H1 (cell line): ENCODE data around the gene CRADD. TPM values are rescaled to one million over a fixed set of nuclear protein-coding genes. Genes with fewer than 3 reads are reported as not detected.

Experiments
- CTCF ChIA-PET: fragments of 300-600 bp; sonication (Branson Sonifier 250); formaldehyde crosslinking; loops from one replicate; lab custom pipeline; 2021; ENCODE audit not compliant: partially characterized antibody; lab: Charles Lee
- POLR2A ChIA-PET: fragments of 300-600 bp; sonication (Branson Sonifier 250); formaldehyde crosslinking; loops from one replicate; lab custom pipeline; 2021; ENCODE audit warnings: inconsistent platforms; ENCODE audit not compliant: partially characterized antibody; lab: Charles Lee
- DNase-seq, 2 experiments: peaks; one replicate each; pipeline versions ENCODE4 v3.0.0 to v3.0.0-alpha.2; 2010 to 2022; ENCODE audit warnings: low spot score in 2 of 2, low read depth in 1 of 2, mixed read lengths in 1 of 2
- FAIRE-seq: peaks from 2 replicates; lab custom pipeline; 2011; peaks lifted over from hg19 to GRCh38; lab: Jason Lieb, UNC
- H2AFZ ChIP-seq: 2 replicates; pipeline ENCODE4 v1.8.1; 2012; ENCODE audit warnings: low read length, inconsistent platforms
- H2AK5ac ChIP-seq: 2 replicates; pipeline ENCODE4 v1.6.1; 2013; ENCODE audit warnings: low read depth, low read length
- H2BK120ac ChIP-seq: replicated peaks from 2 replicates; pipeline ENCODE3; 2013; ENCODE audit warnings: low read depth, low read length, inconsistent platforms
- H2BK12ac ChIP-seq: 2 replicates; pipeline ENCODE4 v1.6.1; 2013; ENCODE audit warnings: low read depth, low read length
- H2BK15ac ChIP-seq: 2 replicates; pipeline ENCODE4 v1.6.1; 2013; ENCODE audit warnings: low read length
- H2BK20ac ChIP-seq: 2 replicates; pipeline ENCODE4 v1.6.1; 2013; ENCODE audit warnings: low read length
- H2BK5ac ChIP-seq: 2 replicates; pipeline ENCODE4 v1.6.1; 2013; ENCODE audit warnings: low read depth, low read length
- H3K14ac ChIP-seq: 2 replicates; pipeline ENCODE4 v1.6.1; 2013; ENCODE audit warnings: inconsistent platforms; ENCODE audit not compliant: insufficient read length
- H3K18ac ChIP-seq: 2 replicates; pipeline ENCODE4 v1.6.1; 2013; ENCODE audit warnings: low read length; ENCODE audit errors: extremely low read depth
- H3K23ac ChIP-seq: 2 replicates; pipeline ENCODE4 v1.6.1; 2013; ENCODE audit warnings: inconsistent platforms; ENCODE audit not compliant: insufficient read length
- H3K23me2 ChIP-seq: 2 replicates; pipeline ENCODE4 v1.6.1; 2013; ENCODE audit warnings: low read depth, low read length
- H3K27ac ChIP-seq: 2 replicates; pipeline ENCODE4 v1.6.1; 2011; ENCODE audit warnings: low read depth, low read length, inconsistent platforms
- H3K27me3 ChIP-seq, 4 experiments: replicated peaks in 1 of 4; 1 replicate in 1 of 4; 2 replicates in 3 of 4; pipeline versions ENCODE4 v1.6.1 to v1.8.1; 2011 to 2013; ENCODE audit warnings: low read length in 3 of 4, mild to moderate bottlenecking in 3 of 4, inconsistent platforms in 2 of 4, mixed read lengths in 2 of 4, moderate library complexity in 1 of 4; ENCODE audit not compliant: control insufficient read depth in 3 of 4, insufficient read depth in 3 of 4; ENCODE audit errors: extremely low read depth in 1 of 4
- H3K36me3 ChIP-seq, 4 experiments: 2 replicates each; pipeline versions ENCODE4 v1.6.1 to v1.8.1; 2011 to 2013; ENCODE audit warnings: mild to moderate bottlenecking in 4 of 4, low read length in 3 of 4, moderate library complexity in 2 of 4, control low read depth in 1 of 4, inconsistent platforms in 1 of 4; ENCODE audit not compliant: insufficient read depth in 4 of 4, control insufficient read depth in 2 of 4
- H3K4ac ChIP-seq: replicated peaks from 2 replicates; pipeline ENCODE3; 2013; ENCODE audit warnings: low read length, low read depth, mixed read lengths, inconsistent platforms; ENCODE audit not compliant: insufficient read length
- H3K4me1 ChIP-seq, 4 experiments: replicated peaks in 1 of 4; 1 replicate in 1 of 4; 2 replicates in 3 of 4; pipeline versions ENCODE4 v1.6.1 to v1.8.1; 2011 to 2013; ENCODE audit warnings: low read length in 3 of 4, inconsistent platforms in 2 of 4, mixed read lengths in 1 of 4; ENCODE audit not compliant: insufficient read depth in 4 of 4, control insufficient read depth in 3 of 4
- H3K4me2 ChIP-seq, 2 experiments: 2 replicates each; pipeline versions ENCODE4 v1.6.1 to v1.8.1; 2011 to 2013; ENCODE audit warnings: low read depth in 2 of 2, low read length in 2 of 2, control low read depth in 1 of 2, inconsistent platforms in 1 of 2, mild to moderate bottlenecking in 1 of 2; ENCODE audit not compliant: insufficient read depth in 1 of 2
- H3K4me3 ChIP-seq, 4 experiments: fragments of 200-600, 300-600 bp in 1 of 4; sonication (generic), shearing (Covaris generic), sonication (Bioruptor Twin) in 1 of 4; 2 replicates each; pipeline versions ENCODE4 v1.5.1 to v1.8.1; 2011 to 2016; ENCODE audit warnings: low read length in 4 of 4, low read depth in 3 of 4, control low read depth in 2 of 4, inconsistent platforms in 2 of 4, mild to moderate bottlenecking in 2 of 4, mixed read lengths in 1 of 4, moderate library complexity in 1 of 4; ENCODE audit not compliant: insufficient read depth in 2 of 4; ENCODE audit errors: extremely low read depth in 1 of 4
- H3K56ac ChIP-seq: replicated peaks from 2 replicates; pipeline ENCODE3; 2013; ENCODE audit warnings: low read depth, mild to moderate bottlenecking, mixed read lengths, low read length, inconsistent platforms; ENCODE audit not compliant: insufficient read length
- H3K79me1 ChIP-seq: 2 replicates; pipeline ENCODE4 v1.6.1; 2013; ENCODE audit warnings: low read depth, low read length, control low read depth
- H3K79me2 ChIP-seq, 2 experiments: 2 replicates each; pipeline versions ENCODE4 v1.6.1 to v1.8.1; 2012 to 2013; ENCODE audit warnings: low read length in 2 of 2, mild to moderate bottlenecking in 2 of 2, inconsistent platforms in 1 of 2; ENCODE audit not compliant: insufficient read depth in 2 of 2, control insufficient read depth in 1 of 2
- H3K9ac ChIP-seq, 4 experiments: replicated peaks in 1 of 4; 1 replicate in 1 of 4; 2 replicates in 3 of 4; pipeline versions ENCODE4 v1.6.1 to v1.8.1; 2011 to 2013; ENCODE audit warnings: low read depth in 3 of 4, low read length in 3 of 4, control low read depth in 2 of 4, mild to moderate bottlenecking in 2 of 4, moderate library complexity in 2 of 4, inconsistent platforms in 1 of 4; ENCODE audit errors: extremely low read depth in 1 of 4
- H3K9me3 ChIP-seq, 2 experiments: 2 replicates each; pipeline versions ENCODE4 v1.6.1 to v1.8.1; 2012 to 2013; ENCODE audit warnings: mild to moderate bottlenecking in 2 of 2, moderate library complexity in 2 of 2, control low read depth in 1 of 2, inconsistent platforms in 1 of 2, low read depth in 1 of 2, low read length in 1 of 2, mixed read lengths in 1 of 2; ENCODE audit not compliant: insufficient read depth in 2 of 2
- H4K20me1 ChIP-seq, 2 experiments: replicated peaks in 1 of 2; 2 replicates each; pipeline versions ENCODE3 to v1.8.1; 2011 to 2013; ENCODE audit warnings: inconsistent platforms in 2 of 2, low read length in 2 of 2, mild to moderate bottlenecking in 1 of 2; ENCODE audit not compliant: insufficient read depth in 2 of 2, control insufficient read depth in 1 of 2
- H4K5ac ChIP-seq: 2 replicates; pipeline ENCODE4 v1.6.1; 2013; ENCODE audit warnings: low read length, low read depth, mixed read lengths, inconsistent platforms; ENCODE audit not compliant: insufficient read length
- H4K8ac ChIP-seq: 2 replicates; pipeline ENCODE4 v1.8.0; 2013; ENCODE audit warnings: mild to moderate bottlenecking, moderate library complexity, low read length, inconsistent platforms; ENCODE audit not compliant: insufficient read depth; ENCODE audit errors: extremely low read depth
- H4K91ac ChIP-seq: replicated peaks from 2 replicates; pipeline ENCODE3; 2013; ENCODE audit warnings: low read length, mixed read lengths, inconsistent platforms; ENCODE audit not compliant: insufficient read length
- BRCA1 ChIP-seq: IDR thresholded peaks from 2 replicates; pipeline ENCODE4 v1.6.1; 2012; ENCODE audit warnings: low read depth, low read length, improper control_type of control experiment
- CHD2 ChIP-seq: IDR thresholded peaks from 2 replicates; pipeline ENCODE4 v1.6.1; 2012; ENCODE audit warnings: low read length, improper control_type of control experiment
- CREB1 ChIP-seq: IDR thresholded peaks from 2 replicates; pipeline ENCODE4 v1.6.1; 2012; ENCODE audit warnings: inconsistent platforms
- E2F6 ChIP-seq: IDR thresholded peaks from 2 replicates; pipeline ENCODE4 v1.6.1; 2012; ENCODE audit warnings: inconsistent platforms
- JUN ChIP-seq: IDR thresholded peaks from 2 replicates; pipeline ENCODE4 v1.6.1; 2011; ENCODE audit warnings: low read depth, mild to moderate bottlenecking, improper control_type of control experiment, low read length
- JUND ChIP-seq: IDR thresholded peaks from 2 replicates; pipeline ENCODE4 v1.6.1; 2011; ENCODE audit warnings: mild to moderate bottlenecking, improper control_type of control experiment, low read length
- NRF1 ChIP-seq: IDR thresholded peaks from 2 replicates; pipeline ENCODE4 v1.6.1; 2011; ENCODE audit warnings: mild to moderate bottlenecking, low read depth, low read length, improper control_type of control experiment
- PHF8 ChIP-seq: fragments of 200-600 bp; sonication (generic); conservative IDR thresholded peaks from 2 replicates; pipeline ENCODE4 v1.7.1; 2012; ENCODE audit warnings: low read depth, mild to moderate bottlenecking, inconsistent platforms, low read length, moderate library complexity
- POLR2A ChIP-seq, 2 experiments: IDR thresholded peaks; 1 replicate in 1 of 2; 2 replicates in 1 of 2; pipeline ENCODE4 v1.6.1; 2011; ENCODE audit warnings: low read depth in 2 of 2, low read length in 2 of 2, mild to moderate bottlenecking in 2 of 2; ENCODE audit errors: control extremely low read depth in 1 of 2
- SP2 ChIP-seq: IDR thresholded peaks from 2 replicates; pipeline ENCODE4 v1.6.1; 2012; ENCODE audit warnings: mild to moderate bottlenecking, low read length, inconsistent platforms
- WGBS, 2 experiments: shearing (Covaris generic) in 1 of 2; methylation state at CpG; one replicate each; pipeline versions ENCODE4 v1.1.6 to v1.1.7; 2013 to 2015; ENCODE audit warnings: low lambda C conversion rate in 2 of 2, mixed read lengths in 2 of 2, inconsistent platforms in 1 of 2, low coverage in 1 of 2, missing lambda C conversion rate in 1 of 2; ENCODE audit not compliant: insufficient replicate concordance in 2 of 2, insufficient coverage in 1 of 2, insufficient read length in 1 of 2; ENCODE audit errors: extremely low coverage in 1 of 2, missing lambda C conversion rate in 1 of 2; 5-methylcytosine and 5-hydroxymethylcytosine counted together
- polyA plus RNA-seq, 7 experiments: library from polyadenylated mRNA; depleted of rRNA in 3 of 7; stranded (reverse) in 5 of 7; unstranded in 2 of 7; fragments of >200 nt in 5 of 7; fragments of 200-250 nt in 2 of 7; gene quantifications; 1 replicate in 5 of 7; 2 replicates in 1 of 7; 4 replicates in 1 of 7; pipeline versions ENCODE4 v1.2.1 to v1.2.3, GENCODE V29; 2011 to 2013; ENCODE audit warnings: missing spikeins in 2 of 7, mixed read lengths in 2 of 7
- total RNA-seq: library from RNA; stranded (reverse); fragmentation: NEBNext Ultra II Directional; extraction: Animal tissue kit (Norgen Biotek cat#: 25700); gene quantifications from 2 replicates; pipeline ENCODE4 v1.2.1, GENCODE V29; 2021

Gene CRADD
- total and polyA plus RNA-seq, 2 of the 8 experiments (the other 6 are each of a cell fraction or from before 2014, with no cell fraction given) = 8.1 to 15.4 TPM

GRCh38 chr12:93704625-93705024, 27.4 kb downstream of the CRADD start:
- Histone ChIP-seq H3K27ac (no peak overlapping the region), H2AK5ac (peak overlapping the region; percentile 32; the same call in 1 of the 2 replicates), H4K20me1 (no peaks in the 10 kb centered on the region), H3K23me2 (no peaks in the 10 kb centered on the region; the same call in 1 of the 2 replicates), H3K27me3 (no peaks in the 10 kb centered on the region), H2BK12ac (no peak overlapping the region), H2BK120ac (peak overlapping the region; percentile 37), H3K56ac (no peak overlapping the region), H4K91ac (no peak overlapping the region), H3K23ac (no peak overlapping the region), H2AFZ (no peak overlapping the region), H4K5ac (no peak overlapping the region), H4K8ac (no peak overlapping the region), H3K9ac (no peak overlapping the region), H3K14ac (no peak overlapping the region), H2BK15ac (peak overlapping the region; percentile 67; the same call in 1 of the 2 replicates), H3K9me3 (peaks cover 3 to 4% of the 10 kb centered on the region in 2 experiments; a peak in 2 of 4 replicates), H3K4me1 (peaks cover 4 to 14% (median 5%) of the 10 kb centered on the region in 4 experiments; a peak in 6 of 7 replicates), H2BK20ac (no peak overlapping the region), H3K4ac (peak overlapping the region; percentile 33), H3K4me2 (no peak overlapping the region), H3K4me3 (no peak overlapping the region), H3K79me1 (no peaks in the 10 kb centered on the region), H3K36me3 (no peaks in the 10 kb centered on the region), H3K18ac (no peak overlapping the region), H2BK5ac (peak overlapping the region; percentile 17; the same call in 1 of the 2 replicates), H3K79me2 (no peaks in the 10 kb centered on the region)
- DNase-seq = no peak
- no peak for TF ChIP-seq CREB1
- no peak for TF ChIP-seq CHD2
- no peak for TF ChIP-seq E2F6
- no peak for TF ChIP-seq BRCA1
- TF ChIP-seq JUN = no peak
- no peak for TF ChIP-seq PHF8
- no peak for TF ChIP-seq JUND
- no peak for TF ChIP-seq NRF1
- no peak for TF ChIP-seq POLR2A (IDR thresholded peaks at IDR 0.05; ENCODE audit: control extremely low read depth in 1 of 2, low read depth in 2 of 2, low read length in 2 of 2)
- no peak for TF ChIP-seq SP2
- WGBS, 2 experiments = 100% methylated on average over 4 of the region's 4 CpGs; no CpG with 5 or more reads in 1 of the 2 experiments
- no peak for FAIRE-seq
- CTCF ChIA-PET = interaction anchor here (0.6 to 1.0 kb wide), 3 partner anchors 10 to 167 kb away, joined by 3 to 4 read pairs (median 3); no protein-coding TSS in a partner anchor
- POLR2A ChIA-PET = interaction anchor here (0.7 kb wide), 1 partner anchor 135 kb away, joined by 3 read pairs; no protein-coding TSS in a partner anchor
